ENCODE results near the gene IMPG2.

The IMPG2 gene

DNA sequence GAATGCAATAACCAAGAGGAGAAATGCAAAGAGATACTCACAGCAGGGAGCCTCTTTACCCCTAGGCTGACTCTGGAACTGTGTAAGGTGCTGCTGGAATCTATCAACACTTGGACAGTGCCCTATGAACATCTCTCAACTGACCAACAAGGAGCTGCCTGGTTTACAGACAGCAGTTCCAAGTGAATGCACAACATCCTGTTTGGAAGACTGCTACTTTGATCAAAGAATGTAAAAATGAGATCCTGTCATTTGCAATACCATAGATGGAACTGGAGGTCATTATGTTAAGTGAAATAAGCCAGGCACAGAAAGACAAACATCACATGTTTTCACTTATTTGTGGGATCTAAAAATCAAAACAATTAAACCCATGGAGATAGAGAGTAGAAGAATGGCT lies 136.3 kb downstream of the IMPG2 start:
- no peak for DNase-seq (ENCODE audit: low read depth, low spot score)

DNA sequence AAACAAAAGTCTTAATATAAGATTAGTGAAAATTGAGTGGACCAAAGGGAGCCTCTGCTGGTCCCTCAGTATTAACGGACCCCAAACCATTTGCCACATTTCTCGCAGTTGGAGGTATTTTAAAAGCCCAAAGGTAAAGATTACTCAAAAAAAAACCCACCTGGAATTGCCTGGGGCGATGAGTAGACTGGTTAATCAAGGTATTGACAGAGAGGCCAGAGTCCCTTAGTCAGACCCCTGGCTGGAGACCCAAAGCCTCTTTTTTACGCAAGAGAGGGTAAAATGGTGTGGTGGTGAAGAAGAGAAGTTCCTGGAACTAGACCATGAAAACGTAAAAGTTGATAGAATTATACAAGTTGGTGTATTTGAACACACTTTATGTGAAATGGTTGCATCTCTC lies 137.2 kb downstream of the IMPG2 start:
- no peak for DNase-seq (ENCODE audit: low read depth, low spot score)

DNA sequence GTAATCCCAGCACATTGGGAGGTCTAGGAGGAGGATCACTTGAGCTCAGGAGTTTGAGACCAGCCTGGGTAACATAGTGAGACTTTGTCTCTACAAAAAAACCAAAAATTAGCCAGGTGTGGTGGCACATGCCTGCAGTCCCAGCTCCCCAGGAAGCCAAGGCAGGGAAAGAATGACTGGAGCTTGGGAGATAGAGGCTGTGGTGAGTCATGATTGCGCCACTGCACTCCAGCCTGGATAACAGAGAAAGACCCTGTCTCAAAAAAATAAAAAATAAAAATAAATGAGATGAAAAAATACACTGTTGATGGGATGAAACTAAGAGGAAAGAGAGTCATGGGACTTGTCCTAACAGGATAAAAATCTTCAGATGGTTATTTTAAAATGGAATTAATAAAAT lies 137.6 kb downstream of the IMPG2 start:
- DNase-seq (ENCODE audit: low read depth, low spot score) = no peak

- DNase-seq (ENCODE audit: low read depth, low spot score) = no peak
Observed at GRCh38 chr3:101181801-101182200, 138.6 kb downstream of the IMPG2 start.

GRCh38 chr3:101179637-101180036 lies 140.7 kb downstream of the IMPG2 start:
- no peak for DNase-seq (ENCODE audit: low read depth, low spot score)

- no peak for DNase-seq (ENCODE audit: low read depth, low spot score)
Observed at GRCh38 chr3:101177577-101177976, 142.8 kb downstream of the IMPG2 start.
